SK-N-MC (cell line): ENCODE data around the gene NTRK1.

ENCODE experiments used
- EZH2 ChIP-seq: fragments of 200-600 bp; sonication (generic); IDR thresholded peaks from one replicate; pipeline ENCODE4 v1.6.1; 2017; ENCODE audit warnings: antibody characterized with exemption
- FOXP2 ChIP-seq: optimal IDR thresholded peaks from 2 replicates; pipeline ENCODE3; 2011; ENCODE audit warnings: mild to moderate bottlenecking, moderate library complexity; ENCODE audit not compliant: insufficient read depth; ENCODE audit errors: extremely low read length, control extremely low read depth
- POLR2AphosphoS5 ChIP-seq: IDR thresholded peaks from 2 replicates; pipeline ENCODE4 v1.6.1; 2012; ENCODE audit warnings: mild to moderate bottlenecking, low read depth, low read length, borderline replicate concordance

DNA sequence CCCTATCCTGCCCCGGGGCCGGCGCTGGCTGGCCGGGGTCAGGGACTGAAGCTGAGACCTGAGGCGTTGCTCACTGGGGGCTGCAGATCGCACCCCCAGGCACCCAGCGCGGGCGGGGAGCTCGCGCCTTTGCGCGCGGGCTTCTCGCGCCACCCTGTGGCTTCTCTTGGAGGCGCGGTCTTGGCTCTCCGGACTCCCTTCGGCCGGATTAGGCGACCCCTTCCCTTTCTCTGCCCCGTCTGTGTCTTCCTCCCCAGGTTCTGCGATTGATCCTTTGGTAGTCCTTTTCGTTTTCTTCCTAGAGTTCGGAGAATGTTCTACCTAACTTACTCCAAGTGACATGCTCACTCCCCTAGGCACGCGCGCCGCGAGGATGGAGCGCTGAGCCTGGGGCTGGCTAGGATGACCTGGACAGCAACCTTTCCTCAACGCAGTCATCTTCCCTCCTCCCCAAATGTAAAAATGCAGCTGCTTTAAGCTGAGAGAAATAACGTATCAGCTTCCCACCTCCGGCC lies 495 bp upstream of the NTRK1 start:
- TF ChIP-seq EZH2 = no peak
- TF ChIP-seq POLR2AphosphoS5 = no peak
- TF ChIP-seq FOXP2 = no peak
